22Rv1 (cell line): ENCODE measurements around the gene A2M.

Experiments used
- H3K27ac ChIP-seq: fragments of 450-650 bp; 2 replicates; pipeline ENCODE4 v1.5.1; 2017
- CTCF ChIP-seq: fragments of 450-650 bp; IDR thresholded peaks from 2 replicates; pipeline ENCODE4 v1.5.1; 2017; ENCODE audit warnings: mild to moderate bottlenecking
- ZFX ChIP-seq: fragments of 450-650 bp; IDR thresholded peaks from 2 replicates; pipeline ENCODE4 v1.6.1; 2017; ENCODE audit warnings: antibody characterized with exemption, borderline replicate concordance

The A2M gene

GRCh38 chr12:9086087-9086486, 29.6 kb downstream of the A2M start:
- TF ChIP-seq ZFX (no peak), CTCF (no peak)
- H3K27ac ChIP-seq: no peak overlapping the region

GRCh38 chr12:9084417-9084816, 31.3 kb downstream of the A2M start:
- no peak for TF ChIP-seq CTCF
- no peak for TF ChIP-seq ZFX

GRCh38 chr12:9083793-9084192, 31.9 kb downstream of the A2M start:
- no peak overlapping the region for H3K27ac ChIP-seq
- no peak for TF ChIP-seq ZFX
- no peak for TF ChIP-seq CTCF

More at GRCh38 chr12:9084417-9084816, 31.3 kb downstream of the A2M start:
- H3K27ac ChIP-seq: no peak overlapping the region

GRCh38 chr12:9081667-9082427, 33.9 kb downstream of the A2M start:
- TF ChIP-seq CTCF (no peak), ZFX (no peak)
- H3K27ac ChIP-seq: no peak overlapping the region

- no peak overlapping the region for H3K27ac ChIP-seq
- TF ChIP-seq ZFX (no peak), CTCF (no peak)
Observed at GRCh38 chr12:9079883-9080675, 35.6 kb downstream of the A2M start.

- TF ChIP-seq ZFX (no peak), CTCF (no peak)
- no peak overlapping the region for H3K27ac ChIP-seq
Observed at GRCh38 chr12:9079082-9079481, 36.6 kb downstream of the A2M start.
